Dermis blood vessel endothelial cell (primary cell): ENCODE measurements around the gene ATP8A2. TPM values are rescaled to one million over a fixed set of nuclear protein-coding genes. Genes with fewer than 3 reads are reported as not detected.
A peak's percentile ranks its signal among the peaks of the same experiment; 100 is the strongest.
"Not testable (repeated sequence)": the region's sequence is repeated elsewhere in the genome, so short reads cannot be mapped to it uniquely, and the experiment has no call there.

Source experiments
- DNase-seq: peaks from one replicate; pipeline ENCODE4 v3.0.0; 2010
- total RNA-seq: library from RNA; depleted of rRNA; stranded (reverse); fragments of >200 nt; gene quantifications from 2 replicates; pipeline ENCODE4 v1.2.3, GENCODE V29; 2014

ATP8A2 gene
- total RNA-seq, 1 donor from 2014 or later, result 0.17 TPM

DNA sequence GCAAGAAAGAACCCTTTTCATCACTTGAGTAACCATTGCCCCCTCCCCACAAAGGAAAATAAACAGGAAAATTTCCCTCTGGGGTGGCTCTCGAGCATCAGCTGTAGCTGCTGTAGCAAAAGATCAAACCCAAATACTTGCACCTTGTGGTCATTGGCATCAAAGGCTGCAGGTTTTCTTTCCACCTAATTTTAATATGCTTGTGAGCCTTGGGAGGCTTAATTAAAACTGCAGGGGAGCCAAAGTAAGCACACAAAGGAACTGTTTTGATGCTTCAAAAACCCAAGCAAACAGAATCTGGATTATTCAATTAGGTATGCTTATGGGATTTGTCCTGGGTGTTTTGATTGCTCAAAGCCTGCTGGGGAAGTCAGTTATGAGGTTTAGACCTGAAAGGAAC, 560.6 kb downstream of the ATP8A2 start:
- DNase-seq, result no peak

DNA sequence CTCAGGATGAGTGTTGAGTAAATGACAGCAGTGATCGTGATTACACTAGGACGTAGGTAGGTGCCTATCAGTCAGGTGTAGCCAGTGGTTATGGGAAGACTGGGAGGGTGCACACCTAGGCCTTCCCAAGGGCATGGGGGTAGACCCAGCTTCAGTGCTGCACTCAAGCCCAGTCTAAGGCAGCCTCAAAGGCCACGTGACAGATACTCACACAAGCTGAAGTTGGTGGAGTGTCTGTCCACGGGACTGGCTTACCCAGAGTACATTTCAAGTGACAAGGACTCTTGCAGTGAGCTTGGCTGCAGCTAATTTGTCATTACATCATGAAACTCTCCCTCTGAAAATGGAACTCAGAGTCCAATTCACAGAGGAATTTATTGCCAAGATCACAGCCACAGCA, 561.7 kb downstream of the ATP8A2 start:
- DNase-seq, result no peak

DNA sequence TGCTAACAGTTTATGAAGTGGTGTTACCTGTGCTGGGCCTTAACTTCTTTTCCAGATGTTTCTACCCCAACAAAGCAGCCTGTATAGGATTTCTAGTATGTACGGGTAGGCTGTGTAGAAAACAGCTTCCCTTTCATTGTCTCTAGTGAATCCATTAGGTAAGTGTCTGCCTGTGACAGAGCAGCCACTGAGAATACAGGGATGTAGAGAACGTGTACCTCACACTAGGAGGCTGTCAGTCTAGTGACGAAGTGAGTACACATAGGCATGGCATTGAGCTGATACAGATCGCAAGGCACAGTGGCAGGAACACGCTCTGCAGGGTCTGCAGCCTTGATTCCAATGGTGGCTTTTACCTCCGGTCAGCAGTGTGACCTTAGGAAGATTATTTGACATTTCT, 562.4 kb downstream of the ATP8A2 start:
- no peak for DNase-seq

DNA sequence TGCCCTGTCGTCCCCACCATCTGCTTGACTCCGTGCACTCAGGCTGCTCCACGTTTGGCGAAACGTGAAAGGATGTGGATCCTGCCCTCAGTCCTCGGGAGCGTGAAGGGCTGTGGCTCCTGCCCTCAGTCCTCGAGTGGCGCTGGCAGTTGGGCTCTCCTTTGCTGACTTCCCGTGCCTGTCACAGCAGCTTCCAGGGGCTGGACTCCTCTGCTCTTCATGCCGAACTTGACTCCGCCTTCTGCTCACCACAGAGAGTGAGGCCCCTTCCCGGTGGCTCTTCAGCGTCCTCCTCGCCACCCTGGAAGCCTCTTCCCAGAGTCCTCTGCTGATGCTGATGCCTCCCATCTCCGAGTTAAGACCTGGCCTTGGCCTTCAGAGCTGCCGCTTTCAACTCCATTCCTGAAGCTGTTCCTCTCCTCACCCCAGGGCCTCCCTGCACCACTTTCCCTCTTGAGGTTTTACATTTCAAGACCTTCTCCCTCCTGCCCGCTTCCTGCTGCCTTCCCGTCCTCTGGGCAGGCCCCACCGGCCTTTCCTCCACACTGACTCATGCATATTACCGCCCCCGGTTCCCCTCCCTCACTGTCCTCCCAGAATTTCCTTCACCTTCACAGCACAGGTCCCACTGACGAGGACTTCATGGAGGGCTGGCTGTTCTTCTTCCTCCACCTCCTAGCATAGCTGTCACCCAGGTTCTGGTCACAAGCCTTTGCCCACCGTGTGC, 568.4 kb downstream of the ATP8A2 start:
- no peak for DNase-seq

DNA sequence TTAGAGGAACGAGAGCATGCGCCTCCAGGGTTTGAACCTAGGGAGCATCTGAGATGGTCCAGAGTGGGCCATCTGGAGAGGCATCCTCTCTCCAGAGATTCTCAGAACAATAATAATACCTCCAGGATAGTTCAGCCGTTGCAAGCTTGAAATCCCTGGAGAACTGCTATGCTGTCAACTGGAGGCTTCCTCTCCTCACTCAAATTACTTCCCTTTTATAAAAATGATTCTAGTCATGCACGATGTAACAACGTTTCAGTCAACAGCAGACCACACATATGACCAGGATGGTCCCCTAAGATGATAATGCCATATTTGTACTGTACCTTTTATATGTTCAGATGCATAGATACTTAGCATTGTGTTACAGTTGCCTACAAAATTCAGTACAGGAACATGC, 571.3 kb downstream of the ATP8A2 start:
- DNase-seq, result no peak

DNA sequence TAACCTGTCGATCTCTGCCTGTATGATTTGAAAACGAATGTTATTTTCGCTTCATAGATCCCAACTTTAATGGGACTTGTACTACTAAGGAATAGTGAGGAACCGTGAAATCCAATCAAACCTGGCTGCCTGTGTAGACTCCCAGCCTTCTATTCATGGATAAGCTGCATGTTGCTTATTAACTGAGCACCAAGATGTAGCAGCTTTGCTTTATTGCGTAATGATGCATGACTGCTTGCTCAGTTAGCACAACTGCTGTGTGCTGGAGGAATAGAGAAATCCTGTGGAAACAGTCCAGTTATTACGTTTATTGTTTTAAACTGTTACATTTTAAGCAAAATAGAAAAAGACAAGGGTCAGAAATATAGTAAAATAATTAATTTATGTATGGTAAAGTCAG, 571.9 kb downstream of the ATP8A2 start:
- DNase-seq, result no peak

DNA sequence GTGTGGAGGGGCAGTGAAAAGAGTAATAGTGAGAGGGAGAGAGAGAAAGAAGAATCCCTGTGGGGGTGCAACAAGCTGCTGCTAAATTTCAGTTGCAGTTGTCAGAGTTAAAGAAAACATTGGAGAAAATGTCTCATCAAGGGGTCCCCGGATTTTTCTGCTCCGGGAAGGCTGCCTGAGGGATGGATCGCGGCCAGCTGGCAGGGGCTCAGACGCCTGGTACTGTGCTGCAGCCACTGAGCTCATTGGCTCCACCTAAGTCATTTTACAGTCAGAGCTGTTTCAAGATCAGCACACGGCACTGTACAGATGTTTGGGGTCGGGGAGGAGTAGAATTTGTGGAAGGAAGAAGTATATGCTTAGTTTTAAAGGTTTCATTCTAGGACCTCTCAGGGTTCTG, 573.8 kb downstream of the ATP8A2 start:
- no peak for DNase-seq

DNA sequence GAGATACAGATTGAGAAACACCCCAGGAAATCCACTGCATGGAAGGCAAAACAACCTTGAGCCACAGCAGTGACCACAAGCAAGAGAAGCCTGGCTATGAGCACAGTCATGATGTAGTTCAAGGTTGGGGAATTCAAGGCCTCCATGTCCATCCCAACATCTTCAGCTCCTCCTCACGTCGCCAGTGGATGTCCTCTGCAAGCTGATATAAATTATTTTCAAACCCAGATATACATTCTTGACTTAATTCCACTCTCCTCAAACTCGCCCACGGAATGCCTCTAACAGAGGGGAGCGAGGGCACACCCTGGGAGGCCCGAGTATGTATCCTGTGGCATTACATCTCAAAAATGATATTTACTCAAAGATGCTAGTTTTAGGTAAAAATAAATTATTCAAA, 574.5 kb downstream of the ATP8A2 start:
- no peak for DNase-seq

DNA sequence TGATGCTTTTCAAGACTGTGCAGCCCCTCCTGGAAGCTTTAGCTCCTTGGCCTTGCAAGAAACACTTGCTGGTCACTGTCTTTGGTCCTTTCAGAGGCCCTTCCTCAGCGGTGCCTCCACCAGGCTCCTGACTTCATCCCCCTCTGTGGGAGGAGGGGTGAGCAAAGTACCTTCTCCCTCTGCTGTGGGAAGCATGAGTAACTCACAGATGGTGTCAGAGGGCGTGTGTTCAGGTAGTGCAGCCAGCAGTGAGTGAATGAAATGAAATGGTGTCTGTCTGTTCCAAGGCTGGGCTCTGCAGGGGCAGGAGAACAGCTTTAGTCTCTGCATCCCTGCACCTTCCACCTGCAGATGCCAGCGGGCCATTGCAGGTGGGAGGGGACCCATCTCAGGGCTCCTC, 577.1 kb downstream of the ATP8A2 start:
- no peak for DNase-seq

DNA sequence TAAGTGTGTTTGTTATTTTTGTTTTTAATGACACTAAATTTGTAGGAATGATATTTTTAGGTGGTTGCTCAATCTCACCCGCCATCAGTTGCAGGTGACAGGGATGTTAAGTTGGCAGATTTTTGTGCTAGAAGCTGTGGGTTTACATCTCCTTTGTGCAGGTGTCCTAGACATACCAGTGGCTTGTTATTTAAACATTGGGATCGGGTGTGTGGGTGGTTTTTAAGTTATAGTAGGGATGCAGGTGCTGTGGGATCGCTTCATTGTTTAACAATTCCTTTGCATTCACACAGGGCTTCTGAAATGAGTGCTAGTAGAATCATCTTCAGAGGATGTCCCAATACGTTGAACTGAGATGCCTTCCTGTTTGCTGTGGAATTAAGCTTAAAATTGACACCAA, 580.1 kb downstream of the ATP8A2 start:
- no peak for DNase-seq

DNA sequence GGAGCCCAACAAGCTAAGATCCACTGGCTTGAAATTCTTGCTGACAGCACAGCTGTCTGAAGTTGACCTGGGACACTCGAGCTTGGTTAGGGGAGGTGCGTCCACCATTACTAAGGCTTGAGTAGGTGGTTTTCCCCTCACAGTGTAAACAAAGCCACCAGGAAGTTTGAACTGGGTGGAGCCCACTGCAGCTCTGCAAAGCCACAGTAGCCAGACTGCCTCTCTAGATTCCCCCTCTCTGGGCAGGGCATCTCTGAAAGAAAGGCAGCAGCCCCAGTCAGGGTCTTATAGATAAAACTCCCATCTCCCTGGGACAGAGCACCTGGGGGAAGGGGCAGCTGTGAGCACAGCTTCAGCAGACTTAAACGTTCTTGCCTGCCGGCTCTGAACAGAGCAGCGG, 582.3 kb downstream of the ATP8A2 start:
- DNase-seq, result not testable (repeated sequence)

DNA sequence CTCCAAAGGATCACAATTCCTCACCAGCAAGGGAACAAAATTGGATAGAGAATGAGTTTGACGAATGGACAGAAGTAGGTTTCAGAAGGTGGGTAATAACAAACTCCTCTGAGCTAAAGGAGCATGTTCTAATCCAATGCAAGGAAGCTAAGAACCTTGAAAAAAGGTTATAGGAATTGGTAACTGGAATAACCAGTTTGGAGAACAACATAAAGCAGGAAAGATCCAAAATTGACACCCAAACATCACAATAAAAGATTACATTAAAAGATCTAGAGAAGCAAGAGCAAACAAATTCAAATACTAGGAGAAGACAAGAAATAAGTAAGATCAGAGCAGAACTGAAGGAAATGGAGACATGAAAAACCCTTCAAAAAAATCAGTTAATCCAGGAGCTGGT, 583.2 kb downstream of the ATP8A2 start:
- not testable (repeated sequence) for DNase-seq

DNA sequence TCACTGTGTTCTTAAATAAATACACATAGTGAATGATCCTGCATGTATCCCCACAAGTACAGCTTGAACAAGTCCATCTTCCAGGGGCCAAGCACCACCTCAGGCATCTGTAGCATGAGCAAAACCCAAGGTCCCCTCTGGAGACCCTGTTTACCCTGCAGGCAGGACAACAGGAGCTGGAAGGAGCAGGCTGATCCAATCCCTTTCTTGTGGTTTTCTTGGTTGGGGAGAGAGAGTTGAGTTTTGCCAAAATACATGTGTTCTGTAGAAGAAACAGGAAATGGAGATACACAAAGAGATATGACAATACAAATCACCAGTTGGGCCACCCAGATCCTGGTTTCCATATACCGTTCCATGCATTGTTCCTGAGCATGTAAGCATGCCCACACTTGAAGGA, 587.2 kb downstream of the ATP8A2 start:
- DNase-seq, result no peak

DNA sequence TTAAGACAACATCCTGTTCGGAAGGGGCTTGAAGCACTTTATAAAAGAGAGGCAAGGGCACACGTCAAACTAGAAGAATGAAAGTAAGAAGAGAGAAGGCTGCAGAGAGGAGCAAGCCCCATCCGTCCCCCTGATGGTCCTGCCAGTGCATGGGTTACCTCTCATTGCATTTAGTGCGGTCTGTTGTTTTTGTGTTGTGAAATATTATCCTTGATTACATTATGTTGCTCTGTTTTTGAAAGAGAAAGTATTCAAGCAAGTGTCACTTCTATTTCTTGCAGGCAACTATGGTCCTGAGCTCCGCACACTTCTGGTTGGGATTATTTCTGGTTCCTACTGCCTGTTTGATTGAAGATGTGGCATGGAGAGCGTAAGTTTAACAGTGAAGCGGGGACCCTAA, 589.5 kb downstream of the ATP8A2 start:
- DNase-seq, result no peak

DNA sequence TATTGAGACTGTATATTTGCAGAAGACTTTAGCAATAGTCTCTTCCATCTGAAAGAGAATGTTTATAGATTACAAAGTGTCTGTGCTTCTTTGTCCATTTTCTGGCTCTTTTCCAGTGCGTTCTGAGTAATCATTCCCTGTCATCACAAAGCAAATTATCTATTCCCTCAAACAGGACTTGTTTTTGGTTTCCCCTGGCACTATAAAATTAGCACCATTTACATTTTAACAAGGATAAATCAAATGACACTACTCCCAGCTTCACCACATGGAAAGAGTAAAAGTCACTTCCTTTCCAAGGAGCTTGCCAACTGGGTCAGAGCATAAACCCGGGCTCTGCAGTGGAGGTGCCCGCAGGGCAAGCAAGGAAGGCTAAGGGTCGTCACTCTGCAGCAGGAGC, 591.9 kb downstream of the ATP8A2 start:
- peak; percentile 20 for DNase-seq

DNA sequence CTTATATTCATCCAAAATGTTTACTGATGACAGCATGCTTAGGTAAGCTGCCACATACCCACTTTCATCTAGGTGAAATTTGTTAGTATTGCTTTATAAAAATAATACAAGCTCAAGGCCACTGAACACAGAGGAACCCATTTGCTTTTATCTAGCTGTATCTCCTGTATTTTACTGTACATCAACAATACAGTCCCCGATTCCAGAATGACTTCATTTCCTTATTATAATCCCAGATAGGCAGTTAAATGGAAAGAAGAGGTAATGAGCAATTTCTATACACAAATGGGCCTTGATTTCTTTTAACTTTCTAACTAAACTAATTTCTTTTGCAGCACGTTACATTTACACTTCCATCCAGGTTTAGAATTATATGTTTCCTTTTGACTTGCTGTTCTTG, 593.8 kb downstream of the ATP8A2 start:
- DNase-seq, result peak; percentile 37

DNA sequence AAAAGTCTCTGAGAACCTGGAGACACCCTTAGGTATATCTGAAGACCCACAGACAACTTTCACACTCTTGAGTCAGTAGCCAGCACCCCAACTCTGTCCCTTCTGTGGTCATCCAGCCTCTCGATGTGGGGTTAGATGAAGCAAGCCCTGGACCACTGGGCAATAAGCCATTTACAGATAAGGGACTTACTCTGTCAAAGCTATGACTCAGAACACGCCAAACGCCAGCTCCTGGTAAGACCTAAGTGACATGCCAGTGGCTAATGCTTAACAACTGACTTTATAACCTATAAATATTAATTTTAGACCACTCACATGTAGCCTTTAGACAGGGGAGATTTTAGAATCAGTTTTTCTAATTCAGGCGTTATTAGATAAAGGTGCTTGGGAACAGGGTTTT, 594.3 kb downstream of the ATP8A2 start:
- peak; percentile 24 for DNase-seq

DNA sequence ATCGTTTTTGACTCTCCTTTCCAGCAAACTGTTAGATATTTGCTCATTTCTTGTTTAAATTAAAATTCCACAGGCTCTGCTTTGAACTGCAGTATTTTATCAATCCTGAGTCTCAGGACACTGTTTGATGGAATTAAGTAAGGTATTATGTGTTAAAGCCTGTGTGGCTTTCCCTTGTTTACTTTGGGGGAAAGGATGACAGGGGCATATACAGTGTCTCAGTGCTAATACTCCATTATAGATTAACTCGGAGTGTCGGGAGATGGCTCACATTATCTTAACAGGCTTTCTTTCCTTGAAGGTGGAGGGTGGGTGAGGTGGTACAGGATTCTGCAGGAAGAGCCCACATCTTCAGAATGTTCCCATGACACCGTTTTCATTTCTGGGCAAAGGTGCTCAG, 595.4 kb downstream of the ATP8A2 start:
- no peak for DNase-seq

DNA sequence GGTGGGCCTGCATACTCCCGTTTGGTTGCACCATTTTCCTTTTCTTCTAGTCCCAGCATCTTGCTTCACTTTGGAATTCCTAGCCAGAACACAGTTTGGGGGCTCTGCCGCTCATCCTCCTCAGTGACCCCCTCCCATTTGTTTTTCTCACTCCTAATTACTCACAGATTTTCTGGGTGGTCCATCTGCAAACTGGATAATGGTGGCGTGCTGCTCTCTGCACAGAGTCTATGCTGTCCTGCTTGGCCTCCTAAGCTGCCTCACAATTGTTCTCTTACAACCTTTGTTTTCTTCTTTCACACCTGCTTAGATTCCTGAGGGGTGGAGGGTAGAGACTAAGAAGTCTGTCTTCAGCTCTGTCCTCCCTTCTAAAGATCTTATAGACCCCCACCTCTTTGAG, 599.3 kb downstream of the ATP8A2 start:
- no peak for DNase-seq

DNA sequence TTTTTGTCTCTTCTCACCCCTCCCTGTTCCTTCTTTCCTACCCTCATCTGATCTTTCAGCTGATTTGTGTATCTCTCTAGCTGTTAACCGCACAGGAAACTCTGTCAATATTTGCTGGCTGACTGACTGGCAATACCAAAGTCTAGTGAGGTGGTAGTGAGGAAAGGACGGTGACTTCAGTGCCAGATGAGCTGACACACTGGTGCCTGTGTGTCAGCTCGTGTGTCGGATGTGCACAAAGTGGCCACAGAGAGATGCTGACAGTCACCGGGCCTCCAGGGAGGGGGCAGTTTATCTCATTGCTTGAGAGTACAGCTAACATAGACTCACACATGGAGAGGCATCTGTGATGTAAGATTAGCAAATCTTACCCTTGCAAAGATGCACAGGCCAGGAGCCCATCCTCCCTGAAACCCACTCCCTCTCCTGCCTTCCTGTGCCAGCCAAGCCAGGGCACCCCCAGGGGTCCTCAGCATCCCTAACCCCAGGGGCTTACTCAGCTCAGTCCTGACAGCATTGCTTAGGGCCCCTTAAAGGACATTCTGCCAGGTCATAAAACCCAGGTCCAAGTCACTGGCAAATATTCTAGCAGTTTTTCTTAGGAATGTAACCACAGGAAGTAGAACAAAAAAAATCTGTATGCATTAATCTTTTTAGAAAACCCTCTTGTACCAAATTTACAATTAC, 599.8 kb downstream of the ATP8A2 start:
- no peak for DNase-seq

DNA sequence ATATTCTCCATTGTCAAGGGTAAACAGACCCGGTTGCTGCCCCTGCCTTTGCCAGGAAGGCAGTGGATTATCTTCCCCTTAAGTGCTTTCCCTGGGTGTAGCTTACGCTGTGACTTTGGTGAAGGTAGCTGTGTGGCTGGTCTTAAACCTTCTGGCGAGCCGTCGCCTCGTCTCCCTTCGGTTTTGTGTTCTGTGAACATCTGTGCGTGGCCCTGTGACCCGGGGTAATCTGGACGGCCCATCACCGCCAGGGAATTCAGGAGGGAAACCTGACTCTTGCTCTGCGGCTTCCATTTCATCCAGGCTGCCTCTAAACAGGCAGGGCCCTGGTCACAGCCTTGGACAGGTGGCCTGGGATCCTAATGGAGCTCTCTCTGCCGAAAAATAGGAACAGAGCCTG, 601.3 kb downstream of the ATP8A2 start:
- DNase-seq, result no peak

DNA sequence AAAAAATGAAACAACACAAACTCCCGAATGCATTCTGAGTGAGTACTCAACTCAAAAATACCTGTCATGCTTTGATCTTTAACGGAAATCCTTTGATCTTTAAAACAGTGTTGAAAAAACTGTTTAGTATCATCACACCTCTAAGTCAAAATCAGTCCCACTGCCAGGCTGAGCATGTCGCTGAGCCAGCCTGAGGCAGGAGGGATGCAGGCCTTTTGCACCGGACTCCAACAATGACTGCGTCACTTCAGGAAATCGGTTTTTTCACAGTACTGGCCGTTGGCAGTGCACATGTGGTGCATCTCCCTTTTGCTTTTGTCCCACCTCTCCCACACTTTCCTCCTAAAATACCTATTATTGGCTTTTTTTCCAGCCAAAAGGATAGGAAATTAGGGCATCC, 601.8 kb downstream of the ATP8A2 start:
- DNase-seq, result peak; percentile 18

DNA sequence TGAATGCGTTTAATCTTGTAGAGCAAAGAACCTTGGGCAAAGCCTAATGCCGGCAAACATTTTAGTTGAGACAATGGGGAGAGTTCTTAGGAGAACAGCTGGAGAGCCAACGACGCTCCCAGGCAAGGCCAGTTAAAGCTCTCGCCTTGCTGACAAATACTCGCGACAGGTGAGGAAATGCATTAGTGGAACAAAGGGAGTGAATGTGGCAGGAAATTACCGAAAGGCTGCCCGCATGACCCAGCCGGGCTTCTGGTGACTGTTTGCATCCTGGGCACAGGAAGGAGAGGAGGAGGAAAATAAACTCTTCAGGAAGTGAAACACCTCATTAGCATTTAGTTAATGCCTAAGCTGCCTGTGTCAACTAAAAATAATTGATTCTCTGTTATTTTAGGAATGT, 605.4 kb downstream of the ATP8A2 start:
- peak; percentile 53 for DNase-seq

DNA sequence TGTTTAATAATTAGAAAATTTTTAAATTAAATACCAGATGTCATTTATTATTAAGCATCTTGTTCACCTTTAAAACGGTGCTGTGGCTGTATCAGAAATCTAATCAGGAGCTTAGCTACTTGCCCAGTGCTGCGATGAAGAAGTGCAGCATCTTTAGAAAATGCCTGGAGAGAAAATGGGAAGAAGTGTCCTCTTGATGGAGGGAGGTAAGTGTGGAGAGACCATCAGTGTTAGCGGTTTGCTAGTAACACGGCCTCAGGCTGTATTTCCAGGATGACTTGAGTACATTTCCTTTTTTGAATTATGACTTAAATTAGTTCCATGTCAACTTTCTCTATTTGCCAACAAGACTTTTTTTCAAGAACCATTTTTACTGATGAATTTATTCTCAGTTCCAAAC, 605.9 kb downstream of the ATP8A2 start:
- DNase-seq, result peak; percentile 14

DNA sequence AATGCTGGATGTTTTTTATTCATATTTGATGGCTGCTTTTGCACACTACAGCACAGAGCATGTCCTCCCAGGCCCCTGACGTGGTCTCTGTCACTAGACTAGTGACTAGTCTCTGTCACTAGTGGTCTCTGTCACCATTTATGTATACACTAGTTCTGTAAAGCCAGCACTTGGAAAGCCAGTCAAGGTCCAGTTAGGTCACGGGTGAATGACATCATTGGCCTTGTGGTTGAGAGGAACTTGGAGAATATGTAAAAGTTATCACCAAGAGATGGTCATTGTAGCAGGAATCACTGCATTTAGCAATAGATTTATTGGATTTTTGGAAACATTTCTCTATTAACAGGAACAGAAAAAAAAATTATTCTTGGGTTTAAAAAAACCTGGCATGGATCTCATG, 607.2 kb downstream of the ATP8A2 start:
- no peak for DNase-seq
